NCI-H226 (cell line): ENCODE results near the gene UQCC5.

ENCODE experiments used
- DNase-seq: peaks from one replicate; pipeline ENCODE4 v3.0.0-alpha.2; 2015

UQCC5 gene

GRCh38 chr3:52535411-52536111 is 844 bp upstream of the UQCC5 start:
- no peak for DNase-seq

DNA sequence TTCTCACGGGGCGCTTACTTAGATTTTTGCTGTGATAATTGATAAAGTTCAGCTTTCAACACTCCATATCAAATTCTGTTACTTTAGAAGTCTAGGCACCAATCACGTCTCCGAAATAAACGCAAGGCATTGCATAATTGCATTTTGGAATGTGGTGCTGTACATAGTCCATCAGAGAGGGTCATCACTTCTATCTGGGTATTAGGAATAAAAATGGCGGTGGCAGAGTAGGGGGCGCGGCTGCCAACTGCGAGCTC is 365 bp upstream of the UQCC5 start:
- no peak for DNase-seq

DNA sequence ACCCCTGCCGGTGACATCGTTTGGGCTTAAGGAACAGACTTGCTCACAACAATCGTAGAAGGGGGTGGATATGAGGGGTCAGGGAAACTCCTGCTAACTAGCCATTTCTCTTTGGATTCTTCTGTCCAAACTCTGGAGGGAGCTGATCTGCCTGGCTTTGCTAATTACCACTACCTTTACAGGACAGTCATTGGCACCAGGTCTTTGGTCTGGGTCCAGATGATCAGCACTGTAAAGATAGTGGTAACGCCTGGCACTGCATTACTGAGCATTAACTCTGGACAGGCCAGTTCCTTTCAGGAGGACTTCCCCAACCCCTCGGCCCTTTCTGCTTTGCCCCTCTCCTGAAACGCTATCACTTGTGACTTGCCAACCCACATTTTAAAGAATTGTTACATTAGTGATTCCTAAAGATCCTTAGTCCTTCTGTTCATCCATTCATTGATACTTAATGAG is 788 bp downstream of the UQCC5 start:
- no peak for DNase-seq

- DNase-seq, result no peak
These were observed 1.5 kb downstream of the UQCC5 start for GRCh38 chr3:52537726-52538421.

DNA sequence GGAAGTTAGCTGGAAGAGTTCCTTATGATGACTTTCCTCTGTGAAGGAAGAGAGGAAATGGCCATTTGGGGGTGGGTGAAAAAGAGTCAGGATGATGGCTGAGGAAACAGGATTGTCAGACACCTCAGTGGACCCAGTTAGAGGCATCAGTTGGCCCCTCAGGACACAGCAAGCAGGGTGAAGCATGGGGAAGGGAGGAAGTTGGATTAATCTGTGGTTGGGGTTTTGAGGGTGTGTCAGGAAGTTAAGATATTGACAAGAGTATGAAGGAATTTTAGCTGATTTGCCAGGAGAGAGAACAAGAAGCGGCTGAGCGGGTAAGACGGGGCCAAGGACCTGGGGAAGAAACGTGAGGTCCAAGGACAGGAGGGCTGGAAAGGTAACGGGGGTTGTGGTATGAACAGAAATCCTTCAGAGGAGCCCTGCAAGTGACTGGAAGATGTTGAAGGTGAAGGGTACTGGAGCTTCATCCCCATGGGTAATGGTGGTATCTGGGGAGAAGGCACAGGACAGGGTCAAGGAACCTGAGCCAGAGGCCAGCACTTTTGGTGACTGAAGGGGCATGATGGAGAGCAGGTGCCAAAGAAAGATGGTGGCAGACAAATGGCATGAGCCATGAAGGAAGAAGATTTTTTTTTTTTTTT is 2.7 kb downstream of the UQCC5 start:
- no peak for DNase-seq

DNA sequence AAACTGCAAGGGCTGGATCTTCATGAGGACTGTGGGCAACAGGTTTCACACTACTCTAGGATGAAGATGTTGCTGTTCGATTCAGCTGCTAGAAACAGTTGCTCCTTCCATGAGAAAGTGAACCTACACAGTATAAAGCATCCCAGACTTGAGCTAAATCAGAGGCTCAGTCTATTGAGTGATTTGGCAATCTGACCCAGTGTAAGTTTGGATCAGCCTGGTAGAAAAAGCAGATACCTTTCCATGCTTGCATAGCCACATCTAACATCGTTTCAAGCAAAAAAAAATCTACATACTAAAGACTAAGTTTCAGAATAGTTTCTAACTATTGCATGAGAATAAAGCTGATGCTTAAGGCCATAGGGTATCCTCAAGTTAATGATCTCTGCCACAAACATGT is 4.6 kb downstream of the UQCC5 start:
- no peak for DNase-seq

- DNase-seq, result no peak
These were observed 8.5 kb downstream of the UQCC5 start for GRCh38 chr3:52544937-52545336.

- no peak for DNase-seq
These were observed 9.9 kb downstream of the UQCC5 start for GRCh38 chr3:52546111-52546901.

DNA sequence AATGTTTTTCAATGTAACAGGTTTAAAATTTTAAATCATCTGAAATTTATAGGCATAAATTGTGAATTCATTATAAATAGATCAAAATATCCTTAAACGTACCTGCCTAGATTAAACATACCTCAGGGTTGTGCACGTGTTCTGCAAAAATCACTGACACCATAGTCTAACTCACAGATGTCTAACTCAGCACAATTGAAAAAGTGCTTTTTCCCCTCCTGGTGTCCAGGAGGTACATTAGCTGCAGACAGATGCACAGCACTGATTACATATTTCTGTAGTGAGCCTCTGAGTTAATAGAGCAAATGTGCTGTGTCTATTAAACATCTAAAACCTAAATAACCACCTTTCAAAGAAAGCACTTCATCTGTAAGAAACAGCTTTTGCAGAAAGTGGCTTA is 10.7 kb downstream of the UQCC5 start:
- DNase-seq, result no peak

DNA sequence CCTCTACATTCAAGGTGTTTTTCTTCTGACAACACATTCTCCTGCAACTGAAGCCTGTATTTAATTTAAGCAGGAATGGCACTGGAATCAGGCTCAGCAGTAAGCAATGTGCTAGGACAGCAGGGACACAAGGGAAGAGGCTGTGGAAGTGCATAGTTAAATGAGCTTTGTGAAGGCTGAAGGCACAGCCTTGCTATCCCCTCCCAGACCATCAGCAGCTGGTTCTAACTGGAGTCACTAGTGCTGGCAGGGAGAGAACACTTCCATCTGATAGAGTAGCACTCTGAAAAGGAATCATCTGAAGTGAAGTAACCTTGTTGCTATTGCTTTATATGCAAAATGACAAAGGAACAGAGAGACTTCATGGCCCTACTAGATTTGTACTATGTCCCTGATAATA is 14.7 kb downstream of the UQCC5 start:
- no peak for DNase-seq

DNA sequence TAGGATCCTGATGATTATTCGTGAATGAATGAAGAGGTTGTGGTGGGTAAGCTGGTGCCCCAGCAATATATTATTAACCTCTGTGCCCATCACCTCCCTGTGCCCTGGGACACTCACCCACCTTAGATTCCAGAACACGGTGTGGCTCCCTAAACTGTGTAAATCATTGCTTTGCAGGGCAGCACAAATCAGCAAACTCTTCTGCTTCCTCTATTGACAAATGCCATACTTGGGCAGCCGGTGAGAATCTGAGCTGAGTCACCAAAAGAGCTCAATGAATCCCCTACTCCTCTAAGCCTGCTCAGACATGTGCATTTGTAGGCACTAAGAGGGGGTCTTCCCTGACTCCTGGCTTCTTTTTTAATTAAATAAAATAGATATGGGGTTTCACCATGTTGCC is 15.7 kb downstream of the UQCC5 start:
- DNase-seq, result no peak

- DNase-seq, result no peak
These were observed 17.8 kb downstream of the UQCC5 start for GRCh38 chr3:52554026-52554755.

- no peak for DNase-seq
These were observed 18.7 kb downstream of the UQCC5 start for GRCh38 chr3:52555056-52555455.

GRCh38 chr3:52557011-52557960 is 20.9 kb downstream of the UQCC5 start:
- no peak for DNase-seq

GRCh38 chr3:52558436-52558835 is 22.0 kb downstream of the UQCC5 start:
- DNase-seq, result no peak

DNA sequence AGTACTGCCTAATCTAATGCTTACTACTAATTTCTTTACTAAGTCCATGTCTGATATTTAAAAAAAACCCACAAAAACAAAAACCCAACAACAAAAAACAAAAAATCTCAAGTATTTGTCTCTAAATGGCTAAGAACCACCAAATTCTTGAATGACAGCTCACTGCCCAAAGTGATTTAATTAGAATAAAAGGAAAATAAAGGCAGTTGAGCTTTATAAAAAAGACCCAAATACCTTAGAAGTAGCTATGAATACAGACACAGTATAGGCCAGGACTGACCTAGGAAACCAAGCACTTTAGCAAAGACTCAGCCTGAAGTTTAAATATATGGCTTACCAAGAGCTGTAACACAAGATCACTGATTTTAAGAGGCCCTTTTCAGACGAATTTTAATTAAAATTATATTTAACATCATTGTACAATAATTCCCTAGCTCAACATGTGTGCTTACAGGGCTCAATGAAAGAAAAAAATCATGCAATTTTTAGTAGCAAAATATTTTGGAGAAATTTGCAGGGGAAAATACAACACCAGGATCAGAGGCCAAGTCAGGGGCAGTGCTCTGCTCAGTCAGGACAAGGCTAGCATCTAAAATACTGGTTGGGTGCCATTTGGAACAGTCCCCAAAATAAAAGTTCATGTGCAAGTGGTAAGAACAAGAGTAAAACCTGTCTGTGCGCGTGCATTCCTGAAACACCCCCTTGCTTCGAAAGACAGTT is 24.8 kb downstream of the UQCC5 start:
- no peak for DNase-seq

GRCh38 chr3:52563984-52564383 is 27.6 kb downstream of the UQCC5 start:
- no peak for DNase-seq

GRCh38 chr3:52568069-52568468 is 31.7 kb downstream of the UQCC5 start:
- DNase-seq, result no peak

DNA sequence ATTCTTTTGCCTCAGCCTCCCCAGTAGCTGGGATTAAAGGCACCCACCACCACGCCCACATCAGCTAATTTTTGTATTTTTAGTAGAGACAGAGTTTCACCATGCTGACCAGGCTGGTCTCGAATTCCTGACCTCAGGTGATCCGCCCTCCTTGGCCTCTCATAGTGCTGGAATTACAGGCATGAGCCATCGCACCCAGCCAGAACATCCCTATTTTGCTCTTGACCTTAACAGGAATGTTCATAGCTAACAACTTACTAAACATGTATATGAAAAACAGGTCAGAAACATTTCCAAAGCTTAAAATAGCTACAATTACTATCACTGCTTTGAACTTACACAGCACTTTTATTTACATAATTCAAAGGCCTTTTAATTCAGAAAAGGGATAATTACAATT is 33.7 kb downstream of the UQCC5 start:
- peak; percentile 30 for DNase-seq

DNA sequence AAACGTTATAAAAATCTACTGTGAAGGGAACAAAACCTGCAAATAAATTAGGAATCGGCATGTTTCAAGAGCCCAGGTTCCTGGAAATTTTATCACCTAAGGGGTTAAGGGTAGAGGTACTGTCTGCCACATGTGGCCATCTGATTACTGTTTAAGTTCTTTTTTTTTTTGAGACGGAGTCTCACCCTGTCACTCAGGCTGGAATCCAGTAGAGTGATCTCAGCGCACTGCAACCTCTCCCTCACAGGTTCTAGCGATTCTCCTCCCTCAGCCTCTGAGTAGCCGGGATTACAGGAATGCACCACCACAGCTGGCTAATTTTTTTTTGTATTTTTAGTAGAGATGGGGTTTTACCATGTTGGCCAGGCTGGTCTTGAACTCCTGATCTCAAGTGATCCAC is 35.8 kb downstream of the UQCC5 start:
- no peak for DNase-seq
